ENCODE measurements around the gene PPIP5K2.

GRCh38 chr5:103203226-103203625 lies 83.1 kb downstream of the PPIP5K2 start:
- no peak for TF ChIP-seq CTCF (IDR thresholded peaks at IDR 0.05)
- TF ChIP-seq POLR2A (IDR thresholded peaks at IDR 0.05): no peak

Measured in testis (tissue), 2 donors.